ENCODE results near the gene GPRC6A.
"Not testable (repeated sequence)": the region's sequence is repeated elsewhere in the genome, so short reads cannot be mapped to it uniquely, and the experiment has no call there.

DNA sequence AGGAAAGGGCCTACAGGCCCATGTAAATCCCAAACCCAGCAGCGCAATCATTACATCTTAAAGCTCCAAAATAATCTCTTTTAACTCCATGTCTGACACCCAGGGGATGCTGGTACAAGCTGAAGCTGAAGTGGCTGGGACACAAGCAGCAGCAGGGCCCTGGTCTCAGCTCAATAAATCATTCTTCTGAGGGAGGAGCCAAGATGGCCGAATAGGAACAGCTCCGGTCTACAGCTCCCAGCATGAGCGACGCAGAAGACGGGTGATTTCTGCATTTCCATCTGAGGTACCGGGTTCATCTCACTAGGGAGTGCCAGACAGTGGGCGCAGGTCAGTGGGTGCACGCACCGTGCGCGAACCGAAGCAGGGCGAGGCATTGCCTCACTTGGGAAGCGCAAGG lies 12.5 kb downstream of the GPRC6A start:
- not testable (repeated sequence) for TF ChIP-seq POLR2A (IDR thresholded peaks at IDR 0.05)
- TF ChIP-seq, protein P1, sequence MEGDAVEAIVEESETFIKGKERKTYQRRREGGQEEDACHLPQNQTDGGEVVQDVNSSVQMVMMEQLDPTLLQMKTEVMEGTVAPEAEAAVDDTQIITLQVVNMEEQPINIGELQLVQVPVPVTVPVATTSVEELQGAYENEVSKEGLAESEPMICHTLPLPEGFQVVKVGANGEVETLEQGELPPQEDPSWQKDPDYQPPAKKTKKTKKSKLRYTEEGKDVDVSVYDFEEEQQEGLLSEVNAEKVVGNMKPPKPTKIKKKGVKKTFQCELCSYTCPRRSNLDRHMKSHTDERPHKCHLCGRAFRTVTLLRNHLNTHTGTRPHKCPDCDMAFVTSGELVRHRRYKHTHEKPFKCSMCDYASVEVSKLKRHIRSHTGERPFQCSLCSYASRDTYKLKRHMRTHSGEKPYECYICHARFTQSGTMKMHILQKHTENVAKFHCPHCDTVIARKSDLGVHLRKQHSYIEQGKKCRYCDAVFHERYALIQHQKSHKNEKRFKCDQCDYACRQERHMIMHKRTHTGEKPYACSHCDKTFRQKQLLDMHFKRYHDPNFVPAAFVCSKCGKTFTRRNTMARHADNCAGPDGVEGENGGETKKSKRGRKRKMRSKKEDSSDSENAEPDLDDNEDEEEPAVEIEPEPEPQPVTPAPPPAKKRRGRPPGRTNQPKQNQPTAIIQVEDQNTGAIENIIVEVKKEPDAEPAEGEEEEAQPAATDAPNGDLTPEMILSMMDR (IDR thresholded peaks at IDR 0.05), result not testable (repeated sequence)

Measured in heart left ventricle (tissue), 13 donors.